LNCAP (cell line): ENCODE measurements around the gene ZMYM5.

ENCODE experiments used
- CTCF ChIP-seq: fragments of 450-650 bp; IDR thresholded peaks from 2 replicates; pipeline ENCODE4 v1.5.1; 2017; ENCODE audit warnings: mild to moderate bottlenecking

Gene ZMYM5

DNA sequence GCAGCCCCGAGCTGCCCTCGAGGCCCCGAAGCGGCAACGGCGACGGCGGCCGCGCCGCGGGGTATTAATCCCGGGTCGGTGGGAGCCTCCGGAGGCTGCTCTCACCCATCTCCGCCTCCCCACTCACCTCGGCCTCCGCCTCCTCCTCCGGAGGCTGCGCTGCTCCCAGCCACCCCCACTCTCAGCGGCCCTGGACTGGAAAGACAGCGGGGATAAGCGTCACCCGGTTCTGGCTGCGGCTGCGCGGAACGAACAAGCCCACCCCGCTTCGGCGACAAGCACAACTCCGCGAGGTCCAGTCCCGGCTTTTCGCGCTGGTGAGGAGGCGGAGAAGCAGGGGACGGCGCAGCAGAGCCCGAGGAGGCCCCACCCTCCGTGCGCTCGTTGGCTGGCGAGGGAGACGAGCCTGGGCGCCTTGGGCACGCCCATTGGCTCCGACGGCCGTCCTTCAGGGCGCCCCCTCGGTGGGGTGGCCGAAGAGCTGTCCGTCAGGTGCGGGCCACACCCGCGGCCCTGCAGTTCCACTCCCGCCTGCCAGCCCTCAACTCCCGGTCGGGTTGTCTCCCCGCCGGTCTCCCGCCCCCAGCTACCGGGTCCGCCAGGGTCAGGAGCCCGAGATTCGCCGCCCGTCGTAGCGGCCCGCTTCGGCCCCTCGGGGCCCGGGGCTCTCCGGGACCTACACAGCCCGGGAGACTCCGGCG, at the start of gene ZMYM5:
TSS of gene ZMYM5 (minus strand) at position 327 of the 701 bp plus-strand sequence. CDS start 11,469 bp downstream, outside the sequence.
- TF ChIP-seq CTCF: no peak

GRCh38 chr13:19910336-19911072, 47.1 kb upstream of the ZMYM5 start:
- TF ChIP-seq CTCF: no peak

DNA sequence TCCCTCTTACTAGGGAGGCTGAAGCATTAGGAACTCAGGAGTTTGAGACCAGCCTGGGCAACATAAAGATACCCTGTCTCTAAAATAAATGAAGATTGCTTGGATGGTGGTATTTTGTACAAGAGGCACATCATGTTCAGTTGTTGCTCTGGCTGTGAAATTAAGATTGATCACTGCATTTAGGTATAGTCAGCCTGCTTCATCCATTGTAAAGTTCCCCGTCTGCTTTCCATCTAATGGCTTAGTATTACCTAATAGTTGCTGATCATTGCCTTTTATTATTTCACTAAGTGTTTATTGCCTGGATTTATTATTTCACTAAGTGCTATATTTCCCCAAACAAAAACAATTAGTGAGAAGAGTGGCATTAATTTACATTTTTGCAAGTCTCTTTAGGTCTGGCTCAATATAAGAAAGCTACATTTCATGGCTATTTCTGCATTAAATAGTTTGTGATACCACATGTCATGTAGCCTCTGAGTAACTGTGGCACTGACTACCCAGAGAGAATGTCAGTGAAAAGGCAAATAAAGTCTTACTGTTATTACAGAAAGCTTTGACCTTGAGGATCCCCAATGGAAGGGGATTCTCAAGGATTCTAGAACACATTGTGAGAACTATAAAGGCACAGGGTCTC, 45.0 kb upstream of the ZMYM5 start:
- no peak for TF ChIP-seq CTCF

DNA sequence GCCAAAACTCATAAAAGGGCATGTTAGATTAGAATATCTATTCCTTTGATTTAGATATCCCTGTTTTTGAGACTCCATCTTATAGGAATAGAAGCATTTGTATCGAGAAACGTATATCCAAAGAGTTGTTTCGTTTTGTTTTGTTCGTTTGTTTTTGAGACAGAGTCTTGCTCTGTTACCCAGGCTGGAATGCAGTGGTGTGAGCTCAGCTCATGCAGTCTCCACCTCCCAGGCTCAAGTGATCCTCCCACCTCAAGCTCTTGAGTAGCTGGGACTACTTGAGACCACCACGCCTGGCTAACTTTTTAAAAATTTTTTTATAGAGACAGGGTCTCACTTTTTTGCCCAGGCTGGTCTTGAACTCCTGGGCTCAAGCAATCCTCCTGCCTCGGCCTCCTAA, 26.6 kb upstream of the ZMYM5 start:
- no peak for TF ChIP-seq CTCF

DNA sequence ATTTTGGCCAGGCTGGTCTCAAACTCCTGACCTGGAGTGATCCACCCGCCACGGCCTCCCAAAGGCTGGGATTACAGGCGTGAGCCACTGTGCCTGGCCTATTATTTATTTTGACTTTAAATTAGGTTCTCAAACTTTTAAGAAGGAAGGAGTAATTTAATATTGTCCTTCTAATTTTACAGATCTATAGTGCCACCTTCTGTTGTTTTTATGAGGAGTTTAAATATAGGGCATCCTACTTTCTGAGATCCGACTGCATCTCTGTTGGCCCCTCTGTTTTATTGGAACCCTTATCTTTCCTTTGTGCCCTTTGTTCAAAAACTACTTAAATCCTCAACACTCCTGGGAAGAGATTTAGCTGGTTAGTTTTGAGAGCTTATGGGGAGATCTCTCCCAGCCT, 25.4 kb upstream of the ZMYM5 start:
- TF ChIP-seq CTCF: no peak; the same call in 1 of the 2 replicates

- TF ChIP-seq CTCF: no peak
Measured at GRCh38 chr13:19882231-19882630, 18.8 kb upstream of the ZMYM5 start.

GRCh38 chr13:19881641-19882040, 18.2 kb upstream of the ZMYM5 start:
- no peak for TF ChIP-seq CTCF
